NB4 (cell line): ENCODE measurements around the gene SUZ12.

Source experiments
- MYC ChIP-seq: IDR thresholded peaks from 2 replicates; pipeline ENCODE4 v1.6.1; 2011; ENCODE audit warnings: low read depth, low read length
- POLR2A ChIP-seq: IDR thresholded peaks from 2 replicates; pipeline ENCODE4 v1.6.1; 2011; ENCODE audit warnings: mild to moderate bottlenecking; ENCODE audit not compliant: insufficient read length; ENCODE audit errors: extremely low read depth
- TF ChIP-seq, protein P1 (sequence below): IDR thresholded peaks from one replicate; pipeline ENCODE4 v1.5.1; 2012; ENCODE audit warnings: low read depth, low read length
- TF ChIP-seq, protein P2 (sequence below): IDR thresholded peaks from 2 replicates; pipeline ENCODE4 v1.6.1; 2011; ENCODE audit warnings: low read depth, low read length

DNA sequence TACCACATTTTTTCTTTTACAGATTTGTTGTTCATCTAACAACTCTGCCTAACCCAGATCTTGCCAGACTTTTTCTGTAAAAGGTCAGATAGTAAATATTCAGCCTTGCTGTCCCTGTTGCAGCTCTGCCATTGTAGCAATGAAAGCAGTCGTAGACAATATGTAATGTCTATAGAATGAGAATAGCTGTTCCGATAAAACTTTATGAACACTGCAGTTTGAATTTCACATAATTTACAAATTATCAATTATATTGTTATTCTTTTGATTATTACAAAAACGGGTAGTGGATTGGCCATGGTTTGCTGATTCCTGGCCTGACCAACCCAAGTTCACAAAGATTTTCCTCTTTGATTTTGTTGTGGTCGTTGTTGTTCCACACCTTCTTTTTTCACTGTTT lies 73.3 kb downstream of the SUZ12 start:
- TF ChIP-seq, protein P1, sequence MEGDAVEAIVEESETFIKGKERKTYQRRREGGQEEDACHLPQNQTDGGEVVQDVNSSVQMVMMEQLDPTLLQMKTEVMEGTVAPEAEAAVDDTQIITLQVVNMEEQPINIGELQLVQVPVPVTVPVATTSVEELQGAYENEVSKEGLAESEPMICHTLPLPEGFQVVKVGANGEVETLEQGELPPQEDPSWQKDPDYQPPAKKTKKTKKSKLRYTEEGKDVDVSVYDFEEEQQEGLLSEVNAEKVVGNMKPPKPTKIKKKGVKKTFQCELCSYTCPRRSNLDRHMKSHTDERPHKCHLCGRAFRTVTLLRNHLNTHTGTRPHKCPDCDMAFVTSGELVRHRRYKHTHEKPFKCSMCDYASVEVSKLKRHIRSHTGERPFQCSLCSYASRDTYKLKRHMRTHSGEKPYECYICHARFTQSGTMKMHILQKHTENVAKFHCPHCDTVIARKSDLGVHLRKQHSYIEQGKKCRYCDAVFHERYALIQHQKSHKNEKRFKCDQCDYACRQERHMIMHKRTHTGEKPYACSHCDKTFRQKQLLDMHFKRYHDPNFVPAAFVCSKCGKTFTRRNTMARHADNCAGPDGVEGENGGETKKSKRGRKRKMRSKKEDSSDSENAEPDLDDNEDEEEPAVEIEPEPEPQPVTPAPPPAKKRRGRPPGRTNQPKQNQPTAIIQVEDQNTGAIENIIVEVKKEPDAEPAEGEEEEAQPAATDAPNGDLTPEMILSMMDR, result no peak
- TF ChIP-seq POLR2A, result no peak
- TF ChIP-seq, protein P2, sequence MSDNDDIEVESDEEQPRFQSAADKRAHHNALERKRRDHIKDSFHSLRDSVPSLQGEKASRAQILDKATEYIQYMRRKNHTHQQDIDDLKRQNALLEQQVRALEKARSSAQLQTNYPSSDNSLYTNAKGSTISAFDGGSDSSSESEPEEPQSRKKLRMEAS, result no peak
- TF ChIP-seq MYC, result no peak
